Lower leg skin (tissue), 3 donors: Measurements from ENCODE around the gene RIPPLY3.

Source experiments
- CTCF ChIP-seq, 3 donors: fragments of 450-650 bp; IDR thresholded peaks; one replicate each; pipeline ENCODE4 v1.5.1; 2016; ENCODE audit warnings: antibody characterized with exemption in 3 of 3, mild to moderate bottlenecking in 3 of 3, moderate library complexity in 2 of 3
- POLR2A ChIP-seq, 2 donors: fragments of 450-650 bp; IDR thresholded peaks; one replicate each; pipeline ENCODE4 v1.6.1; 2016 to 2017; ENCODE audit warnings: antibody characterized with exemption in 2 of 2, mild to moderate bottlenecking in 1 of 2, moderate library complexity in 1 of 2

GRCh38 chr21:36987845-36988244 lies 18.7 kb upstream of the RIPPLY3 start:
- no peak for TF ChIP-seq CTCF (IDR thresholded peaks at IDR 0.05)
- TF ChIP-seq POLR2A (IDR thresholded peaks at IDR 0.05): no peak
